SK-N-SH (cell line): ENCODE results near the gene CAPNS2. TPM values are rescaled to one million over a fixed set of nuclear protein-coding genes. Genes with fewer than 3 reads are reported as not detected.

Experiments
- CTCF ChIA-PET: fragments of 300-600, 350-600 bp; formaldehyde crosslinking; extraction: SDS; loops from one replicate; lab custom pipeline; 2021; lab: Yijun Ruan, JAX
- POLR2A ChIA-PET: fragments of 350-600 bp; sonication (Branson Sonifier 250); formaldehyde crosslinking; extraction: SDS; loops from one replicate; lab custom pipeline; 2020; ENCODE audit warnings: antibody characterized with exemption, inconsistent platforms; lab: Yijun Ruan, JAX
- DNase-seq: peaks from one replicate; pipeline ENCODE4 v3.0.0; 2012
- H2AFZ ChIP-seq: fragments of 200-600 bp; sonication (generic); 2 replicates; pipeline ENCODE4 v1.8.1; 2016; ENCODE audit warnings: antibody characterized with exemption, mild to moderate bottlenecking, low read depth
- H3F3A ChIP-seq: fragments of 200-600 bp; sonication (generic); replicated peaks from 2 replicates; pipeline ENCODE3; 2016; ENCODE audit warnings: antibody characterized with exemption, mild to moderate bottlenecking; ENCODE audit not compliant: insufficient read depth
- H3K27ac ChIP-seq, 2 experiments: fragments of 200-500 bp in 1 of 2; fragments of 200-600 bp in 1 of 2; sonication (Bioruptor generic) in 1 of 2; sonication (generic), shearing (Covaris generic) in 1 of 2; 2 replicates each; pipeline versions ENCODE4 v1.5.1 to v1.6.1; 2014 to 2016; ENCODE audit warnings: low read depth in 2 of 2, inconsistent platforms in 1 of 2, low read length in 1 of 2, mild to moderate bottlenecking in 1 of 2, mixed read lengths in 1 of 2
- H3K27me3 ChIP-seq: fragments of 200-600 bp; sonication (generic), shearing (Covaris generic); 2 replicates; pipeline ENCODE4 v1.6.1; 2016; ENCODE audit warnings: mixed run types; ENCODE audit not compliant: insufficient read depth
- H3K36me3 ChIP-seq, 2 experiments: fragments of 200-500 bp in 1 of 2; fragments of 200-600 bp in 1 of 2; sonication (Bioruptor generic) in 1 of 2; sonication (generic) in 1 of 2; replicated peaks in 1 of 2; 2 replicates each; pipeline versions ENCODE3 to v1.5.1; 2014 to 2016; ENCODE audit warnings: low read length in 1 of 2, mild to moderate bottlenecking in 1 of 2; ENCODE audit not compliant: insufficient read depth in 2 of 2, control insufficient read depth in 1 of 2
- H3K4me1 ChIP-seq, 2 experiments: fragments of 200-500 bp in 1 of 2; fragments of 200-600 bp in 1 of 2; sonication (Bioruptor generic) in 1 of 2; sonication (generic), shearing (Covaris generic) in 1 of 2; 2 replicates each; pipeline versions ENCODE4 v1.5.1 to v1.6.1; 2014 to 2016; ENCODE audit warnings: low read depth in 1 of 2, low read length in 1 of 2, mixed run types in 1 of 2; ENCODE audit not compliant: insufficient read depth in 2 of 2, control insufficient read depth in 1 of 2
- H3K4me2 ChIP-seq: fragments of 200-600 bp; sonication (generic), shearing (Covaris generic); 2 replicates; pipeline ENCODE4 v1.6.1; 2017; ENCODE audit warnings: mixed run types
- H3K4me3 ChIP-seq, 2 experiments: fragments of 200-500 bp in 1 of 2; fragments of 200-600 bp in 1 of 2; sonication (Bioruptor generic) in 1 of 2; sonication (generic), shearing (Covaris generic) in 1 of 2; 2 replicates each; pipeline versions ENCODE4 v1.5.1 to v1.8.1; 2014 to 2016; ENCODE audit warnings: low read depth in 2 of 2, inconsistent platforms in 1 of 2, low read length in 1 of 2, mild to moderate bottlenecking in 1 of 2, mixed read lengths in 1 of 2, moderate library complexity in 1 of 2
- H3K79me2 ChIP-seq: fragments of 200-600 bp; sonication (generic); 2 replicates; pipeline ENCODE4 v1.8.1; 2017; ENCODE audit warnings: mild to moderate bottlenecking; ENCODE audit not compliant: insufficient read depth
- H3K9ac ChIP-seq: fragments of 200-600 bp; sonication (generic); 2 replicates; pipeline ENCODE4 v1.6.1; 2017; ENCODE audit warnings: mixed run types
- H3K9me2 ChIP-seq: fragments of 200-600 bp; sonication (generic); 2 replicates; pipeline ENCODE4 v1.6.1; 2017; ENCODE audit warnings: mixed run types
- H3K9me3 ChIP-seq: fragments of 200-600 bp; sonication (generic); 2 replicates; pipeline ENCODE4 v1.6.1; 2017; ENCODE audit warnings: mixed run types, mild to moderate bottlenecking, moderate library complexity
- H4K20me1 ChIP-seq: fragments of 200-600 bp; sonication (generic); 2 replicates; pipeline ENCODE4 v1.6.1; 2017; ENCODE audit warnings: mild to moderate bottlenecking, mixed run types; ENCODE audit not compliant: insufficient read depth
- CHD2 ChIP-seq: fragments of 150-350 bp; IDR thresholded peaks from 2 replicates; pipeline ENCODE4 v1.6.1; 2018; ENCODE audit warnings: low read length; ENCODE audit not compliant: partially characterized antibody
- ELF1 ChIP-seq: IDR thresholded peaks from 2 replicates; pipeline ENCODE4 v1.4.0; 2012
- EZH2phosphoT487 ChIP-seq: fragments of 200-600 bp; sonication (generic); IDR thresholded peaks from 2 replicates; pipeline ENCODE4 v1.6.1; 2017; ENCODE audit warnings: low read depth, mixed run types, mild to moderate bottlenecking, antibody characterized with exemption, moderate library complexity, borderline replicate concordance
- FOXJ3 ChIP-seq: sonication (generic); formaldehyde crosslinking; IDR thresholded peaks from 2 replicates; pipeline ENCODE4 v1.5.1; 2020; ENCODE audit warnings: mild to moderate bottlenecking, missing genetic modification reagents
- FOXM1 ChIP-seq: IDR thresholded peaks from 2 replicates; pipeline ENCODE4 v1.4.0; 2012; ENCODE audit warnings: low read depth, mild to moderate bottlenecking
- GABPA ChIP-seq: IDR thresholded peaks from 2 replicates; pipeline ENCODE4 v1.4.0; 2012; ENCODE audit warnings: low read depth, mild to moderate bottlenecking
- JUND ChIP-seq: IDR thresholded peaks from 2 replicates; pipeline ENCODE4 v1.4.0; 2012
- MEF2A ChIP-seq: IDR thresholded peaks from 2 replicates; pipeline ENCODE4 v1.4.0; 2012; ENCODE audit warnings: low read depth, borderline replicate concordance
- MXI1 ChIP-seq: IDR thresholded peaks from 2 replicates; pipeline ENCODE4 v1.6.1; 2012; ENCODE audit warnings: mild to moderate bottlenecking, low read depth, low read length, improper control_type of control experiment
- POLR2AphosphoS5 ChIP-seq: IDR thresholded peaks from 2 replicates; pipeline ENCODE4 v1.6.1; 2012; ENCODE audit warnings: low read depth, low read length
- RCOR1 ChIP-seq: fragments of 150-350 bp; IDR thresholded peaks from 2 replicates; pipeline ENCODE4 v1.6.1; 2017; ENCODE audit warnings: antibody characterized with exemption, low read length
- SIN3A ChIP-seq: IDR thresholded peaks from 2 replicates; pipeline ENCODE4 v1.6.1; 2012; ENCODE audit warnings: low read depth, mild to moderate bottlenecking, low read length, moderate library complexity, borderline replicate concordance
- TEAD4 ChIP-seq: IDR thresholded peaks from 2 replicates; pipeline ENCODE4 v1.4.0; 2012; ENCODE audit warnings: mild to moderate bottlenecking, borderline replicate concordance; ENCODE audit not compliant: insufficient read depth
- WGBS: methylation state at CpG from one replicate; pipeline ENCODE4 v1.1.6; 2017; ENCODE audit warnings: low lambda C conversion rate; 5-methylcytosine and 5-hydroxymethylcytosine counted together
- polyA plus RNA-seq, 3 experiments: library from polyadenylated mRNA; depleted of rRNA; stranded (reverse); fragments of >200 nt; gene quantifications; 2 replicates each; pipeline ENCODE4 v1.2.3, GENCODE V29; 2012
- TF ChIP-seq, protein P1 (sequence below): IDR thresholded peaks from 2 replicates; pipeline ENCODE4 v1.4.0; 2012; ENCODE audit warnings: low read depth, borderline replicate concordance
- TF ChIP-seq, protein P2 (sequence below): fragments of 150-350 bp; IDR thresholded peaks from 2 replicates; pipeline ENCODE4 v1.6.1; 2016; ENCODE audit warnings: mild to moderate bottlenecking, low read depth, low read length
- TF ChIP-seq, protein P3 (sequence below): IDR thresholded peaks from 2 replicates; pipeline ENCODE4 v1.4.0; 2012; ENCODE audit warnings: low read depth
- TF ChIP-seq, protein P4 (sequence below): IDR thresholded peaks from 2 replicates; pipeline ENCODE4 v1.4.0; 2012; ENCODE audit warnings: low read depth, borderline replicate concordance
- TF ChIP-seq, protein P5 (sequence below): fragments of 150-350 bp; IDR thresholded peaks from 2 replicates; pipeline ENCODE4 v1.6.1; 2017; ENCODE audit warnings: antibody characterized with exemption, low read length, low read depth, borderline replicate concordance

CAPNS2 gene
- polyA plus RNA-seq, 1 of the 3 experiments (the other 2 are of a cell fraction), result 0.13 TPM

DNA sequence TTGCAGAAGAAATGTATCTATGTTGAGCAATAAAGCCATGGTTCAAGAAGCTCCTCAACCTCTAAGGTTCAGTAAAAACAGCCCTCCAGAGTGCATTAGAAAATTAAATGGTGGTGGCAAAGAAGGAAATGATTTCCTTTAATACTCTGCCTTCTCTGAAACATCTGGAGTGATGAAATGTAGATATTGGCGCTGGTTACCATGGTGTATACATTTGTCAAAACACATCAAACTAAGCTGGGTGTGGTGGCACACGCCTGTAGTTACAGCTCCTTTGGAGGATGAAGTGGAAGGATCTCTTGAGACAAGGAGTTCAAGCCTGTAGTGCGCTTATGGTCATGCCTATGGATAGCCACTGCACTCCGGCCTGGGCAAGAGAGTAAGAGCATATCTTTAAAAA, 6.0 kb downstream of the CAPNS2 start (continued):
- TF ChIP-seq POLR2AphosphoS5, result no peak
- TF ChIP-seq, protein P1, sequence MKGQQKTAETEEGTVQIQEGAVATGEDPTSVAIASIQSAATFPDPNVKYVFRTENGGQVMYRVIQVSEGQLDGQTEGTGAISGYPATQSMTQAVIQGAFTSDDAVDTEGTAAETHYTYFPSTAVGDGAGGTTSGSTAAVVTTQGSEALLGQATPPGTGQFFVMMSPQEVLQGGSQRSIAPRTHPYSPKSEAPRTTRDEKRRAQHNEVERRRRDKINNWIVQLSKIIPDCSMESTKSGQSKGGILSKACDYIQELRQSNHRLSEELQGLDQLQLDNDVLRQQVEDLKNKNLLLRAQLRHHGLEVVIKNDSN, result no peak

DNA sequence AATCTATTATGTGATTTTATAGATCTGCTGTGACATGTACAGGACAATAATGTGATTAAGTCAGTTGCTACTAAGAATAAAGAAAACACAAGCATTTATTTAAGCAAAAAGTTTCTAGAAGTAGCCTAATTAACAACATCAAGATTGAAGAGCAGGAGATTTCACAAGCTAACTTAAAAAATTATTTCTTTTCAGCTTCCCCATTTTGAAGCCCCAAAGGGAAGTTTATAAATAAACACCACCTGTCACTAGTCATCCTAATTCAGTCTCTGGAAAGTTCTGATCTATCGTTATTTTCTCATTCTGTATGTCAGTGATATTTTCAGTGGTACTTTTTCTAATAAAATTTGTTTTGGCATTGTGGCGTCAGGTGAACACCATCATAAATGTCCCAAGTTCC, 8.3 kb downstream of the CAPNS2 start:
- Histone ChIP-seq H3F3A (peaks cover 3% of the 10 kb centered on the region), H3K9me2 (no peaks in the 10 kb centered on the region), H3K9me3 (no peaks in the 10 kb centered on the region), H2AFZ (no peak overlapping the region), H3K4me2 (no peak overlapping the region), H3K27me3 (no peaks in the 10 kb centered on the region), H4K20me1 (no peaks in the 10 kb centered on the region), H3K36me3 (peaks cover 48 to 66% of the 10 kb centered on the region in 2 experiments), H3K4me1 (no peaks in the 10 kb centered on the region; a peak in 1 of 4 replicates), H3K27ac (no peak overlapping the region), H3K9ac (no peak overlapping the region), H3K4me3 (no peak overlapping the region), H3K79me2 (no peaks in the 10 kb centered on the region)
- ChIA-PET POLR2A (no interaction called here), CTCF (no interaction called here)
- TF ChIP-seq, protein P2, sequence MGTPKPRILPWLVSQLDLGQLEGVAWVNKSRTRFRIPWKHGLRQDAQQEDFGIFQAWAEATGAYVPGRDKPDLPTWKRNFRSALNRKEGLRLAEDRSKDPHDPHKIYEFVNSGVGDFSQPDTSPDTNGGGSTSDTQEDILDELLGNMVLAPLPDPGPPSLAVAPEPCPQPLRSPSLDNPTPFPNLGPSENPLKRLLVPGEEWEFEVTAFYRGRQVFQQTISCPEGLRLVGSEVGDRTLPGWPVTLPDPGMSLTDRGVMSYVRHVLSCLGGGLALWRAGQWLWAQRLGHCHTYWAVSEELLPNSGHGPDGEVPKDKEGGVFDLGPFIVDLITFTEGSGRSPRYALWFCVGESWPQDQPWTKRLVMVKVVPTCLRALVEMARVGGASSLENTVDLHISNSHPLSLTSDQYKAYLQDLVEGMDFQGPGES, result no peak
- TF ChIP-seq JUND, result no peak
- no peak for TF ChIP-seq CHD2
- DNase-seq, result no peak
- 90% methylated on average over 2 of the region's 2 CpGs for WGBS

DNA sequence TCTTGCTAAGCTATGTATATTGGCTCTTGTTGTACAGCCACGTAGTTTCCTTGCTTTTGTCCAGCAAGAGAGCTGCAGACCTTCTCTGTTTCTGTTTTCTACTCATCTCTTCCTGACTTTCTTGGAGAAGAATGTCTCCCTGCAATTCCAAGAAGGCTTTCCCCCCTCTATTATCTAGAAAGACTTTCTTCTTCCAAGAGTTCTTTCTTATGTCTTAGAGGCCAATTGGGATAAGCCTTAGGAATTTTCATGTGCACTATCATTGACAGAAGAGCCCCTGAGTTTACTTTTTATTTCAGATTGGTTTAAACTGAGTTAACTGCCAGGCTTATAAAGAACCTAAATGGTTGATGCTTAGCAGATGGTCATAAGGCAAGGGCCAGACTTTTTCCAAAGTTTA, 9.0 kb downstream of the CAPNS2 start:
- Histone ChIP-seq H2AFZ (no peak overlapping the region), H3K4me1 (no peaks in the 10 kb centered on the region; a peak in 1 of 4 replicates), H3K9ac (no peak overlapping the region), H3K27ac (no peak overlapping the region), H3K9me2 (no peaks in the 10 kb centered on the region), H3K4me2 (no peak overlapping the region), H3K36me3 (peaks cover 55 to 73% of the 10 kb centered on the region in 2 experiments), H3F3A (peaks cover 3% of the 10 kb centered on the region), H3K79me2 (no peaks in the 10 kb centered on the region), H3K9me3 (no peaks in the 10 kb centered on the region), H3K4me3 (no peak overlapping the region), H3K27me3 (no peaks in the 10 kb centered on the region), H4K20me1 (no peaks in the 10 kb centered on the region)
- TF ChIP-seq GABPA, result no peak
- no peak for TF ChIP-seq SIN3A
- TF ChIP-seq, protein P2, result no peak
- TF ChIP-seq, protein P3, sequence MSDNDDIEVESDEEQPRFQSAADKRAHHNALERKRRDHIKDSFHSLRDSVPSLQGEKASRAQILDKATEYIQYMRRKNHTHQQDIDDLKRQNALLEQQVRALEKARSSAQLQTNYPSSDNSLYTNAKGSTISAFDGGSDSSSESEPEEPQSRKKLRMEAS, result no peak
- TF ChIP-seq POLR2AphosphoS5, result no peak
- TF ChIP-seq MXI1, result no peak
- TF ChIP-seq, protein P4, sequence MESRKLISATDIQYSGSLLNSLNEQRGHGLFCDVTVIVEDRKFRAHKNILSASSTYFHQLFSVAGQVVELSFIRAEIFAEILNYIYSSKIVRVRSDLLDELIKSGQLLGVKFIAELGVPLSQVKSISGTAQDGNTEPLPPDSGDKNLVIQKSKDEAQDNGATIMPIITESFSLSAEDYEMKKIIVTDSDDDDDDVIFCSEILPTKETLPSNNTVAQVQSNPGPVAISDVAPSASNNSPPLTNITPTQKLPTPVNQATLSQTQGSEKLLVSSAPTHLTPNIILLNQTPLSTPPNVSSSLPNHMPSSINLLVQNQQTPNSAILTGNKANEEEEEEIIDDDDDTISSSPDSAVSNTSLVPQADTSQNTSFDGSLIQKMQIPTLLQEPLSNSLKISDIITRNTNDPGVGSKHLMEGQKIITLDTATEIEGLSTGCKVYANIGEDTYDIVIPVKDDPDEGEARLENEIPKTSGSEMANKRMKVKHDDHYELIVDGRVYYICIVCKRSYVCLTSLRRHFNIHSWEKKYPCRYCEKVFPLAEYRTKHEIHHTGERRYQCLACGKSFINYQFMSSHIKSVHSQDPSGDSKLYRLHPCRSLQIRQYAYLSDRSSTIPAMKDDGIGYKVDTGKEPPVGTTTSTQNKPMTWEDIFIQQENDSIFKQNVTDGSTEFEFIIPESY, result no peak
- no peak for TF ChIP-seq ELF1
- TF ChIP-seq, protein P5, sequence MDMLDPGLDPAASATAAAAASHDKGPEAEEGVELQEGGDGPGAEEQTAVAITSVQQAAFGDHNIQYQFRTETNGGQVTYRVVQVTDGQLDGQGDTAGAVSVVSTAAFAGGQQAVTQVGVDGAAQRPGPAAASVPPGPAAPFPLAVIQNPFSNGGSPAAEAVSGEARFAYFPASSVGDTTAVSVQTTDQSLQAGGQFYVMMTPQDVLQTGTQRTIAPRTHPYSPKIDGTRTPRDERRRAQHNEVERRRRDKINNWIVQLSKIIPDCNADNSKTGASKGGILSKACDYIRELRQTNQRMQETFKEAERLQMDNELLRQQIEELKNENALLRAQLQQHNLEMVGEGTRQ, result no peak
- no peak for TF ChIP-seq MEF2A
- TF ChIP-seq FOXM1, result no peak
- no peak for TF ChIP-seq RCOR1
- TF ChIP-seq TEAD4, result no peak
- no peak for TF ChIP-seq EZH2phosphoT487
- TF ChIP-seq CHD2, result no peak
- no peak for TF ChIP-seq FOXJ3 (CRISPR knock-in tag)
- ChIA-PET CTCF (interaction anchor here (1.3 kb wide), 1 partner anchor 110 kb away, joined by 6 read pairs; no protein-coding TSS in a partner anchor), POLR2A (no interaction called here)
- 88% methylated on average over 1 of the region's 1 CpG for WGBS
- DNase-seq, result no peak
